Peyer's patch (tissue), 4 donors: ENCODE results near the gene USP22.

Source experiments
- CTCF ChIP-seq, 6 experiments: fragments of 450-650 bp in 4 of 6; fragments of 200-600 bp in 2 of 6; sonication (generic) in 1 of 6; IDR thresholded peaks; one replicate each; pipeline ENCODE4 v1.5.1; 2017 to 2019; ENCODE audit warnings: antibody characterized with exemption in 6 of 6, mild to moderate bottlenecking in 3 of 6, moderate library complexity in 1 of 6
- POLR2A ChIP-seq, 2 donors: fragments of 450-650 bp; IDR thresholded peaks; one replicate each; pipeline ENCODE4 v1.5.1; 2017; ENCODE audit warnings: antibody characterized with exemption in 2 of 2, mild to moderate bottlenecking in 2 of 2, moderate library complexity in 2 of 2

GRCh38 chr17:20968913-20969616, 73.7 kb downstream of the USP22 start:
- no peak for TF ChIP-seq CTCF (IDR thresholded peaks at IDR 0.05)
- TF ChIP-seq POLR2A (IDR thresholded peaks at IDR 0.05) = no peak
